KMS-11 (cell line): ENCODE results near the gene ZNF76.
A peak's percentile ranks its signal among the peaks of the same experiment; 100 is the strongest.

ENCODE experiments used
- H2AFZ ChIP-seq: fragments of 200-600 bp; sonication (generic); 2 replicates; pipeline ENCODE4 v1.6.1; 2016; ENCODE audit warnings: antibody characterized with exemption, mixed run types, low read depth
- H3K27ac ChIP-seq: fragments of 200-600 bp; sonication (generic); 2 replicates; pipeline ENCODE4 v1.6.1; 2016; ENCODE audit warnings: mild to moderate bottlenecking, mixed run types
- H3K27me3 ChIP-seq: fragments of 200-600 bp; sonication (generic); 2 replicates; pipeline ENCODE4 v1.6.1; 2017; ENCODE audit warnings: mild to moderate bottlenecking, low read depth, mixed run types, moderate library complexity; ENCODE audit not compliant: insufficient read depth
- H3K36me3 ChIP-seq: fragments of 200-600 bp; sonication (generic); 2 replicates; pipeline ENCODE4 v1.6.1; 2017; ENCODE audit warnings: mild to moderate bottlenecking, mixed run types; ENCODE audit not compliant: insufficient read depth
- H3K4me1 ChIP-seq: fragments of 200-600 bp; sonication (generic); 2 replicates; pipeline ENCODE4 v1.6.1; 2016; ENCODE audit warnings: mild to moderate bottlenecking, low read depth, mixed run types; ENCODE audit not compliant: poor library complexity, severe bottlenecking
- H3K4me2 ChIP-seq: fragments of 200-600 bp; sonication (generic); 2 replicates; pipeline ENCODE4 v1.7.0; 2016; ENCODE audit warnings: mild to moderate bottlenecking, mixed run types
- H3K4me3 ChIP-seq: fragments of 200-600 bp; sonication (generic); IDR thresholded peaks from 2 replicates; pipeline ENCODE4 v1.6.1; 2017; ENCODE audit warnings: low read depth, low read length, mixed read lengths; ENCODE audit not compliant: insufficient read depth
- H3K79me2 ChIP-seq: fragments of 200-600 bp; sonication (generic); 2 replicates; pipeline ENCODE4 v1.6.1; 2016; ENCODE audit warnings: low read depth, mixed run types; ENCODE audit not compliant: insufficient read depth
- H3K9ac ChIP-seq: fragments of 200-600 bp; sonication (generic); 2 replicates; pipeline ENCODE4 v1.6.1; 2016; ENCODE audit warnings: mild to moderate bottlenecking, mixed run types
- H4K20me1 ChIP-seq: fragments of 200-600 bp; sonication (generic); 2 replicates; pipeline ENCODE4 v1.6.1; 2016; ENCODE audit warnings: mild to moderate bottlenecking, mixed run types; ENCODE audit not compliant: insufficient read depth
- CTCF ChIP-seq: fragments of 200-600 bp; sonication (generic); conservative IDR thresholded peaks from 2 replicates; pipeline ENCODE4 v1.6.1; 2017; ENCODE audit warnings: low read depth, mild to moderate bottlenecking, antibody characterized with exemption, low read length, moderate library complexity, mixed read lengths

Gene ZNF76

GRCh38 chr6:35239581-35239980 is 20.0 kb upstream of the ZNF76 start:
- Histone ChIP-seq H4K20me1 (no peaks in the 10 kb centered on the region), H3K27ac (no peak overlapping the region), H3K9ac (no peak overlapping the region), H2AFZ (no peak overlapping the region), H3K79me2 (no peaks in the 10 kb centered on the region), H3K4me1 (no peaks in the 10 kb centered on the region), H3K4me2 (no peak overlapping the region), H3K4me3 (no peak overlapping the region), H3K36me3 (no peaks in the 10 kb centered on the region), H3K27me3 (no peaks in the 10 kb centered on the region)
- TF ChIP-seq CTCF, result no peak

- no peak overlapping the region for H3K4me3 ChIP-seq
- no peaks in the 10 kb centered on the region for H4K20me1 ChIP-seq
- H3K27ac ChIP-seq, result no peak overlapping the region
- H2AFZ ChIP-seq, result no peak overlapping the region
- H3K27me3 ChIP-seq, result no peaks in the 10 kb centered on the region
- no peak overlapping the region for H3K4me2 ChIP-seq
- peak; percentile 98 for TF ChIP-seq CTCF
- H3K79me2 ChIP-seq, result no peaks in the 10 kb centered on the region
- H3K4me1 ChIP-seq, result no peaks in the 10 kb centered on the region
- no peak overlapping the region for H3K9ac ChIP-seq
- no peaks in the 10 kb centered on the region for H3K36me3 ChIP-seq
These were observed 18.4 kb upstream of the ZNF76 start for GRCh38 chr6:35240838-35241801.

GRCh38 chr6:35242486-35242885 is 17.0 kb upstream of the ZNF76 start:
- H3K9ac ChIP-seq, result no peak overlapping the region
- H3K79me2 ChIP-seq, result no peaks in the 10 kb centered on the region
- no peak for TF ChIP-seq CTCF
- H4K20me1 ChIP-seq, result no peaks in the 10 kb centered on the region
- no peak overlapping the region for H2AFZ ChIP-seq
- H3K27ac ChIP-seq, result no peak overlapping the region
- H3K36me3 ChIP-seq, result no peaks in the 10 kb centered on the region
- no peak overlapping the region for H3K4me2 ChIP-seq
- H3K4me3 ChIP-seq, result no peak overlapping the region
- H3K27me3 ChIP-seq, result no peaks in the 10 kb centered on the region
- peaks cover 3% of the 10 kb centered on the region for H3K4me1 ChIP-seq

- Histone ChIP-seq H3K4me1 (peaks cover 7% of the 10 kb centered on the region), H3K27ac (no peak overlapping the region), H4K20me1 (no peaks in the 10 kb centered on the region), H3K79me2 (no peaks in the 10 kb centered on the region), H3K4me2 (no peak overlapping the region), H2AFZ (no peak overlapping the region), H3K4me3 (no peak overlapping the region), H3K9ac (no peak overlapping the region), H3K36me3 (no peaks in the 10 kb centered on the region), H3K27me3 (no peaks in the 10 kb centered on the region)
- TF ChIP-seq CTCF, result no peak
These were observed 16.6 kb upstream of the ZNF76 start for GRCh38 chr6:35242906-35243305.
